Hindlimb muscle (tissue), 1 donor: ENCODE results near the gene CRACDL. TPM values are rescaled to one million over a fixed set of nuclear protein-coding genes. Genes with fewer than 3 reads are reported as not detected.

ENCODE experiments used
- DNase-seq: peaks from one replicate; pipeline ENCODE4 v3.0.0-alpha.2; 2013
- polyA plus RNA-seq: library from polyadenylated mRNA; unstranded; fragments of 120-200 nt; gene quantifications from one replicate; pipeline ENCODE4 v1.2.1, GENCODE V29; 2013; ENCODE audit not compliant: insufficient read length

CRACDL gene
- polyA plus RNA-seq, 1 donor: 2.0 TPM

GRCh38 chr2:98744595-98744994 lies 191.4 kb downstream of the CRACDL start:
- no peak for DNase-seq

Other genes with a start within 250 kb of the CRACDL start
- 4.8 TPM for gene MGAT4A, start 205.1 kb downstream of the CRACDL start, polyA plus RNA-seq
- gene C2orf15, start 205.5 kb upstream of the CRACDL start, polyA plus RNA-seq: 0.56 TPM
- 2.7 TPM for gene TSGA10, start 218.7 kb upstream of the CRACDL start, polyA plus RNA-seq
- 8.2 TPM for gene LIPT1, start 218.7 kb upstream of the CRACDL start, polyA plus RNA-seq
- 22.2 TPM for gene MITD1, start 244.8 kb upstream of the CRACDL start, polyA plus RNA-seq
- gene MRPL30, start 245.0 kb upstream of the CRACDL start, polyA plus RNA-seq: 37.1 TPM